ENCODE results near the gene CHST8.

The CHST8 gene

GRCh38 chr19:33769208-33769607 is 147.5 kb downstream of the CHST8 start:
- H3K27ac ChIP-seq (ENCODE audit: low read length) = no peak overlapping the region
- H3K4me1 ChIP-seq (ENCODE audit: control insufficient read depth in 1 of 2, insufficient read depth in 2 of 2, low read length in 2 of 2) = no peaks in the 10 kb centered on the region
- no peaks in the 10 kb centered on the region for H3K9me3 ChIP-seq (ENCODE audit: control insufficient read depth in 1 of 2, low read length in 2 of 2)
- H3K4me3 ChIP-seq (ENCODE audit: low read depth in 1 of 2, low read length in 2 of 2) = no peak overlapping the region
- no peaks in the 10 kb centered on the region for H3K36me3 ChIP-seq (ENCODE audit: control insufficient read depth in 1 of 2, insufficient read depth in 2 of 2, low read length in 2 of 2)
- H3K27me3 ChIP-seq (ENCODE audit: low read depth, low read length) = peaks cover 10% of the 10 kb centered on the region

- H3K27ac ChIP-seq (ENCODE audit: low read length) = no peak overlapping the region
- no peaks in the 10 kb centered on the region for H3K9me3 ChIP-seq (ENCODE audit: control insufficient read depth in 1 of 2, low read length in 2 of 2)
- H3K4me3 ChIP-seq (ENCODE audit: low read depth in 1 of 2, low read length in 2 of 2) = no peak overlapping the region
- H3K4me1 ChIP-seq (ENCODE audit: control insufficient read depth in 1 of 2, insufficient read depth in 2 of 2, low read length in 2 of 2) = no peaks in the 10 kb centered on the region
- H3K27me3 ChIP-seq (ENCODE audit: low read depth, low read length) = peaks cover 10% of the 10 kb centered on the region
- H3K36me3 ChIP-seq (ENCODE audit: control insufficient read depth in 1 of 2, insufficient read depth in 2 of 2, low read length in 2 of 2) = no peaks in the 10 kb centered on the region
These were observed 148.4 kb downstream of the CHST8 start for GRCh38 chr19:33770107-33770506.

GRCh38 chr19:33771384-33772101 is 149.8 kb downstream of the CHST8 start:
- no peak overlapping the region for H3K4me3 ChIP-seq (ENCODE audit: low read depth in 1 of 2, low read length in 2 of 2)
- H3K4me1 ChIP-seq (ENCODE audit: control insufficient read depth in 1 of 2, insufficient read depth in 2 of 2, low read length in 2 of 2) = no peaks in the 10 kb centered on the region
- no peaks in the 10 kb centered on the region for H3K9me3 ChIP-seq (ENCODE audit: control insufficient read depth in 1 of 2, low read length in 2 of 2)
- H3K27ac ChIP-seq (ENCODE audit: low read length) = no peak overlapping the region
- peaks cover 10% of the 10 kb centered on the region for H3K27me3 ChIP-seq (ENCODE audit: low read depth, low read length)
- H3K36me3 ChIP-seq (ENCODE audit: control insufficient read depth in 1 of 2, insufficient read depth in 2 of 2, low read length in 2 of 2) = no peaks in the 10 kb centered on the region

GRCh38 chr19:33772102-33772857 is 150.5 kb downstream of the CHST8 start:
- Histone ChIP-seq H3K27me3 (ENCODE audit: low read depth, low read length) (peaks cover 10% of the 10 kb centered on the region), H3K36me3 (ENCODE audit: control insufficient read depth in 1 of 2, insufficient read depth in 2 of 2, low read length in 2 of 2) (no peaks in the 10 kb centered on the region), H3K27ac (ENCODE audit: low read length) (no peak overlapping the region), H3K9me3 (ENCODE audit: control insufficient read depth in 1 of 2, low read length in 2 of 2) (no peaks in the 10 kb centered on the region), H3K4me3 (ENCODE audit: low read depth in 1 of 2, low read length in 2 of 2) (no peak overlapping the region), H3K4me1 (ENCODE audit: control insufficient read depth in 1 of 2, insufficient read depth in 2 of 2, low read length in 2 of 2) (no peaks in the 10 kb centered on the region)

- no peak overlapping the region for H3K4me3 ChIP-seq (ENCODE audit: low read depth in 1 of 2, low read length in 2 of 2)
- H3K9me3 ChIP-seq (ENCODE audit: control insufficient read depth in 1 of 2, low read length in 2 of 2) = no peaks in the 10 kb centered on the region
- peaks cover 10% of the 10 kb centered on the region for H3K27me3 ChIP-seq (ENCODE audit: low read depth, low read length)
- H3K27ac ChIP-seq (ENCODE audit: low read length) = no peak overlapping the region
- H3K36me3 ChIP-seq (ENCODE audit: control insufficient read depth in 1 of 2, insufficient read depth in 2 of 2, low read length in 2 of 2) = no peaks in the 10 kb centered on the region
- H3K4me1 ChIP-seq (ENCODE audit: control insufficient read depth in 1 of 2, insufficient read depth in 2 of 2, low read length in 2 of 2) = no peaks in the 10 kb centered on the region
These were observed 151.1 kb downstream of the CHST8 start for GRCh38 chr19:33772858-33773180.

GRCh38 chr19:33773704-33774624 is 152.2 kb downstream of the CHST8 start:
- no peak overlapping the region for H3K4me3 ChIP-seq (ENCODE audit: low read depth in 1 of 2, low read length in 2 of 2)
- H3K27me3 ChIP-seq (ENCODE audit: low read depth, low read length) = peaks cover 10% of the 10 kb centered on the region
- H3K36me3 ChIP-seq (ENCODE audit: control insufficient read depth in 1 of 2, insufficient read depth in 2 of 2, low read length in 2 of 2) = no peaks in the 10 kb centered on the region
- H3K4me1 ChIP-seq (ENCODE audit: control insufficient read depth in 1 of 2, insufficient read depth in 2 of 2, low read length in 2 of 2) = peaks cover 0 to 3% of the 10 kb centered on the region in 2 donors
- no peak overlapping the region for H3K27ac ChIP-seq (ENCODE audit: low read length)
- no peaks in the 10 kb centered on the region for H3K9me3 ChIP-seq (ENCODE audit: control insufficient read depth in 1 of 2, low read length in 2 of 2)

GRCh38 chr19:33774751-33775150 is 153.0 kb downstream of the CHST8 start:
- no peaks in the 10 kb centered on the region for H3K36me3 ChIP-seq (ENCODE audit: control insufficient read depth in 1 of 2, insufficient read depth in 2 of 2, low read length in 2 of 2)
- peaks cover 0 to 3% of the 10 kb centered on the region in 2 donors for H3K4me1 ChIP-seq (ENCODE audit: control insufficient read depth in 1 of 2, insufficient read depth in 2 of 2, low read length in 2 of 2)
- H3K4me3 ChIP-seq (ENCODE audit: low read depth in 1 of 2, low read length in 2 of 2) = no peak overlapping the region
- no peaks in the 10 kb centered on the region for H3K9me3 ChIP-seq (ENCODE audit: control insufficient read depth in 1 of 2, low read length in 2 of 2)
- H3K27me3 ChIP-seq (ENCODE audit: low read depth, low read length) = peaks cover 16% of the 10 kb centered on the region
- H3K27ac ChIP-seq (ENCODE audit: low read length) = no peak overlapping the region

GRCh38 chr19:33775731-33776487 is 154.2 kb downstream of the CHST8 start:
- no peaks in the 10 kb centered on the region for H3K9me3 ChIP-seq (ENCODE audit: control insufficient read depth in 1 of 2, low read length in 2 of 2)
- no peaks in the 10 kb centered on the region for H3K36me3 ChIP-seq (ENCODE audit: control insufficient read depth in 1 of 2, insufficient read depth in 2 of 2, low read length in 2 of 2)
- peaks cover 0 to 3% of the 10 kb centered on the region in 2 donors for H3K4me1 ChIP-seq (ENCODE audit: control insufficient read depth in 1 of 2, insufficient read depth in 2 of 2, low read length in 2 of 2)
- H3K4me3 ChIP-seq (ENCODE audit: low read depth in 1 of 2, low read length in 2 of 2) = no peak overlapping the region
- no peak overlapping the region for H3K27ac ChIP-seq (ENCODE audit: low read length)
- peaks cover 9% of the 10 kb centered on the region for H3K27me3 ChIP-seq (ENCODE audit: low read depth, low read length)

- no peak overlapping the region for H3K27ac ChIP-seq (ENCODE audit: low read length)
- no peaks in the 10 kb centered on the region for H3K9me3 ChIP-seq (ENCODE audit: control insufficient read depth in 1 of 2, low read length in 2 of 2)
- peaks cover 0 to 3% of the 10 kb centered on the region in 2 donors for H3K4me1 ChIP-seq (ENCODE audit: control insufficient read depth in 1 of 2, insufficient read depth in 2 of 2, low read length in 2 of 2)
- no peaks in the 10 kb centered on the region for H3K36me3 ChIP-seq (ENCODE audit: control insufficient read depth in 1 of 2, insufficient read depth in 2 of 2, low read length in 2 of 2)
- H3K27me3 ChIP-seq (ENCODE audit: low read depth, low read length) = peaks cover 6% of the 10 kb centered on the region
- no peak overlapping the region for H3K4me3 ChIP-seq (ENCODE audit: low read depth in 1 of 2, low read length in 2 of 2)
These were observed 155.6 kb downstream of the CHST8 start for GRCh38 chr19:33777351-33777750.

- Histone ChIP-seq H3K4me1 (ENCODE audit: control insufficient read depth in 1 of 2, insufficient read depth in 2 of 2, low read length in 2 of 2) (peaks cover 0 to 3% of the 10 kb centered on the region in 2 donors), H3K27ac (ENCODE audit: low read length) (no peak overlapping the region), H3K9me3 (ENCODE audit: control insufficient read depth in 1 of 2, low read length in 2 of 2) (no peaks in the 10 kb centered on the region), H3K4me3 (ENCODE audit: low read depth in 1 of 2, low read length in 2 of 2) (no peak overlapping the region), H3K36me3 (ENCODE audit: control insufficient read depth in 1 of 2, insufficient read depth in 2 of 2, low read length in 2 of 2) (no peaks in the 10 kb centered on the region), H3K27me3 (ENCODE audit: low read depth, low read length) (peaks cover 6% of the 10 kb centered on the region)
These were observed 156.0 kb downstream of the CHST8 start for GRCh38 chr19:33777753-33778088.
